GM19240 (cell line): Measurements from ENCODE around the gene MYH11.

Experiments
- DNase-seq: peaks from one replicate; pipeline ENCODE4 v3.0.0; 2011; ENCODE audit warnings: low spot score; ENCODE audit not compliant: insufficient read length

Gene MYH11

GRCh38 chr16:15779664-15780351, 77.0 kb downstream of the MYH11 start:
- no peak for DNase-seq

- DNase-seq: no peak
Observed at GRCh38 chr16:15778999-15779614, 77.7 kb downstream of the MYH11 start.

GRCh38 chr16:15778204-15778743, 78.6 kb downstream of the MYH11 start:
- DNase-seq: no peak

DNA sequence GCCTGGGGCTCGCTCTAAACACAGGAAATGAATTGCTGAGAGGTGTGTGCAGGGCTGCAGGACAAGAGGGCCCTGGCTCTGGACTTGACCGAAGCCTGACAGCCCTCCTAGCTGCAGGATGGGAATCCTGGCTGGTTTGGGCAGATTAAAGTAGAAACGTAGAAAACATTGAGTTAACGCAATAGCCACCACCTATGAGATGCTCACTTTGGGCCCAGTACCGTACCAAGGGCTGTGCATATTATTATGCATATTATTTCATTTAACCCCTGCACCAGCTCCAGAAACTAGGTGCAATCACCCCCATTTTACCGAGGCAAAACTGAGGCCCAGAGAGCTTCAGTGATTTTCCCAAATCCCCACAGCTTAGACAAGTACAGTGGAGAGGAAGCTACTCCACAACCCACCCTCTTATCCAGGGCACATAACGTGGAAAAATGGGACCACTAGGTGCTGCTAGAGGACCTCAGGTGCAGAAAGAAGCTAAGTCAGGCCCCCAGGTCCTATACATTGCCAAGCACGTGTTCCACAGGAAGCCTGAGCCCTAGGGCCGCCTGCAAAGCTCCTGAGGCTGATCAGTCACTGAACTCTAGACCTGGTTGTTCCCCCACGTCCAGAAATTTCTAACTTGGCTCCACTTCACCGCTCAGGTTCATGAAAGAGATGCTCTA, 79.2 kb downstream of the MYH11 start:
- DNase-seq: no peak

DNA sequence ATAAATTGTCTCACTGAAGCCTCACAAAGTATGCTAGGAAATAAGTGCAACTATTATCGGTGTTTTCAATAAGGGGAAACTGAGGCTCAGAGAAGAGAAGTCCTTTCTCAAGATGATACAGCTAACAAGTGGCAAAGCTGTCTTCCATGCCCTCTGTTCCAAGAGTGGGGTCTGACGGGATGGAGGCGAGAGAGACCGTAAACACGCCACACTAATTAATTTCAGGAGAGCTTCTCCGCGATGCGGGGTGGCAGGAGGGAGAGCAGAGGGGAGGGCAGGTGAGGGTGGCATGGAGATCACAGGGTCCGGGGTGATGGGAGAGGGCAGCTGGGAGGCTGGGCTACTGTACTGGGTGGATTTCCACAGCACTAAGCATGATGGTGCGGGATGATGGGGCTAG, 80.3 kb downstream of the MYH11 start:
- no peak for DNase-seq

- DNase-seq: no peak
Observed at GRCh38 chr16:15775663-15776304, 81.0 kb downstream of the MYH11 start.

DNA sequence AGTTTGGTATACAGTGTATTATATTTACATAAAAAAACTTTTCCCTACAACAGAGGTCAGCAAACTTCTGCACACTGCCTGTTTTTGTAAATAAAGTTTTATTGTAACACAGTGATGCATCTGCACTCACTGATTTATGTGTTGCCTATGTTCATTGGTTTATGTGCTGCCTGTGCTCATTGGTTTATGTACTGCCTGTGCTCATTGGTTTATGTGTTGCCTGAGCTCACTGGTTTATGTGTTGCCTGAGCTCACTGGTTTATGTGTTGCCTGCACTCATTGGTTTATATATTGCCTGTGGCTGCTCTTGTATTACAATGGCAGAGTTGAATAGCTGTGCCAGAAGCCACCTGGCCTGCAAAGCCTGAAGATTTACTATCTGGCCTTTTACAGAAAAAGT, 81.6 kb downstream of the MYH11 start:
- DNase-seq: no peak

DNA sequence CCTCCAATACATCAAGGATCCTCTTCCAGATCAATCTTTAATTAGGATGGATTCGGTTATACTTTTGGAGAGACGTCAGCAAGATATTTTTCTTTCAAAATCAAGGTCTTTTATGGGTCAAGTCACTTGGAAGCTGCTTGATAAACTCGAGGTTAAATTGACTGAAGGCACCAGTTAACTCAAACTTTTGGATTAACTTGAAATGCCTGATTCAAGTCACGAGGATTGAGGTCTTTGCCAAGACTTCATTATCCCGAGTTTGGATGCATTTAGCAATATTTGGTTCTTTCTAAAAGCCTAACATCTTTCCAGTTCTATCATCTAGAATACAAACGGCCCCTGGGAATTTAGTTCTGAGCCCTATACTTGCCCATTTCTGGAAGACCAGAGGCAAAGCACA, 82.9 kb downstream of the MYH11 start:
- DNase-seq: no peak

GRCh38 chr16:15772579-15773293, 84.1 kb downstream of the MYH11 start:
- no peak for DNase-seq

DNA sequence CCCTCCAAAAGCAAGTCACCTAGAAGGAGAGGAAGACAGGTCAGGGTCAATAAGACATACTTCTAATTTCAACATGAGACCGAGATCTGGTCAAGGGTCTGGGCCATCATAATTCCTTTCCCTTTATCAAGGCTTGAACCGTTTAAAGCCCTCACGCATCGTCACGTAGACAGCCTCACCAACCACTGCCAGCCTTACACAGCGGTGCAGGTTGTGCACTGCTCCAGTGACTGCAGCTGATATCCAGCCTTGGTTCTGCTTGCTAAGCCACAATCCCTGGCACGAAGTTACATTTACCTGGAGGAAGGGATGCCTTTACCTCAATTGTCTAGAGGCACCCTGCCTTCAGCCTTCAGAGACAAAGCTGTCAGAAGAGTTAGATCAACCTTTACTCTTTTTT, 85.1 kb downstream of the MYH11 start:
- DNase-seq: no peak

DNA sequence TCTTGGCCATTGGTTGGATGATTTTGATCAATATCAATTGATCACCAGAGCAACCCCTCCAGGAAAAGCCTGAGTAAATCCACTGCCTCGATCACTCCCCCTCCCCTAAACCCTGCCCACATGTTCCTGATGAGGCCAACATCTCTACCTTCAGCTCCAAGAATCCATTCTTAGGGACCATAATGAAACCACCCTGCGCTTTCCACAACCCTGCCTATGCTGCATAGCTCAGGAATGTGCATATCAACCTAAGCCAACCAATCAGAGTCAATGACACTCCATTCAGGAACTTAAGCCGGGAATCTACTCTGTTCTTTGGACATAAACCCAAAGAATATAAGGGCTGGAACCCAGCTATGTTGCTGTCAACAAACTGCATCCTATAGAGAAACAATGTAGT, 86.3 kb downstream of the MYH11 start:
- no peak for DNase-seq

- DNase-seq: no peak
Observed at GRCh38 chr16:15770107-15770506, 86.7 kb downstream of the MYH11 start.

DNA sequence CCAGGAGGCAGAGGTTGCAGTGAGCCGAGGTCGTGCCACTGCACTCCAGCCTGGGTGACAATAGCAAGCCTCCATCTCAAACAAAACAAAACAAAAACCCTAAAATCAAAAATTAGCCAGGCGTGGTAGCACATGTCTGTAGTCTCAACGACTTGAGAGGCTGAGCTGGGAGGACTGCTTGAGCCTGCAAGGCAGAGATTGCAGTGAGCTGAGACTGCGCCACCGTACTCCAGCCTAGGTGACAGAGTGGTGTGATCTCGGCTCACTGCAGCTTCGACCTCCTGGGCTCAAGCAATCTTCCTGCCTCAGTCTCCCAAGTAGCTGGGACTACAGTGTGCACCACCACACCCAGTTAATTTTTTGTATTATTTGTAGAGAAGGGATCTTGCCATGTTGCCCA, 87.6 kb downstream of the MYH11 start:
- no peak for DNase-seq

- no peak for DNase-seq
Observed at GRCh38 chr16:15768201-15768600, 88.6 kb downstream of the MYH11 start.

GRCh38 chr16:15766918-15767317, 89.9 kb downstream of the MYH11 start:
- DNase-seq: no peak

DNA sequence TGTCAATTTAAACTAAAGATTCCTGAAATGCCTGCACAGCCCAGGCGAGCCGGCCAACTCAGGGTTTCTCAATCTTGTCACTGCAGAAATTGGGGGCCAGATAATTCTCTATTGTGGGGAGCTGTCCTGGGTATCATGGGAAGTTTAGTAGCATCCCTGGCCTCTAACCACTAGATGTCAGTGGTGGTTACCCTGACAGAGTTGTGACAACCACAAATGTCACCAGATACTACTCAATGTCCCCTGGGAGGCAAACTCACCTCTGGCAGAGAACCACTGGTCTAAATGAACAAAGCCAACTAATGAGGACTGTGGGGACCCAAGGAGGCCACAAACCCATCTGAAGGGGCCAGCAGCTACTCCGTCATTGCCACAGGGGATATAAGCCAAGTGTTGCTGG, 90.9 kb downstream of the MYH11 start:
- peak; percentile 67 for DNase-seq

- DNase-seq: no peak
Observed at GRCh38 chr16:15765116-15765515, 91.7 kb downstream of the MYH11 start.

DNA sequence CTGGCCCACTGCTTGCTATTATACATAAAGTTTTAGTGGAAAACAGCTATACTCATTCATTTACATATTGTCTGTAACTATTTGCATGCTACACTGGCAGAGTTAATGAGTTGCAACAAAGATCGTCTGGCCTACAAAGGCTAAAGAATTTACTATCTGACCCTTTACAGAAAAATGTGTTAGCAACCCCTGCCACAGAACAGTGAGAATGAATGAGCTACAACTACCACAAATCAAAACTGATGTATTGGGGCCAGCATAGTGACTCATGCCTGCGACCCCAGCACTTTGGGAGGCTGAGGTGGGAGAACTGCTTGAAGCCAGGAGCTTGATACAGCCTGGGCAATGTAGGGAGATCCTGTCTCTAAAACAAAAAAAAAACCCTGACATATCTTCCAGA, 92.7 kb downstream of the MYH11 start:
- no peak for DNase-seq

- DNase-seq: no peak
Observed at GRCh38 chr16:15760129-15760528, 96.7 kb downstream of the MYH11 start.

GRCh38 chr16:15759070-15759469, 97.8 kb downstream of the MYH11 start:
- DNase-seq: no peak

- DNase-seq: no peak
Observed at GRCh38 chr16:15757630-15758251, 99.1 kb downstream of the MYH11 start.
